Tibial nerve (tissue), 4 donors: Measurements from ENCODE around the gene PLA2G3. TPM values are rescaled to one million over a fixed set of nuclear protein-coding genes. Genes with fewer than 3 reads are reported as not detected.
"Not testable (repeated sequence)": the region's sequence is repeated elsewhere in the genome, so short reads cannot be mapped to it uniquely, and the experiment has no call there.

Source experiments
- DNase-seq, 2 donors: peaks; one replicate each; pipeline ENCODE4 v3.0.0-alpha.2; 2019; ENCODE audit warnings: low spot score in 2 of 2
- H3K27ac ChIP-seq, 4 donors: fragments of 200-600 bp; sonication (generic) in 3 of 4; one replicate each; pipeline ENCODE4 v1.5.1; 2017 to 2019; ENCODE audit warnings: mild to moderate bottlenecking in 1 of 4
- H3K27me3 ChIP-seq, 2 donors: fragments of 200-600 bp; sonication (generic) in 1 of 2; one replicate each; pipeline versions ENCODE4 v1.5.1 to v1.6.0; 2017 to 2019
- H3K36me3 ChIP-seq, 3 donors: fragments of 200-600 bp; sonication (generic); one replicate each; pipeline ENCODE4 v1.5.1; 2018 to 2019
- H3K4me1 ChIP-seq, 4 donors: fragments of 200-600 bp; sonication (generic) in 3 of 4; one replicate each; pipeline ENCODE4 v1.5.1; 2017 to 2019
- H3K4me3 ChIP-seq, 4 donors: fragments of 200-600 bp; sonication (generic) in 3 of 4; one replicate each; pipeline ENCODE4 v1.5.1; 2017 to 2019; ENCODE audit warnings: mild to moderate bottlenecking in 1 of 4, moderate library complexity in 1 of 4
- H3K9me3 ChIP-seq, 4 donors: fragments of 200-600 bp; sonication (generic) in 3 of 4; one replicate each; pipeline ENCODE4 v1.5.1; 2017 to 2019
- CTCF ChIP-seq, 5 experiments: fragments of 200-600 bp in 3 of 5; fragments of 450-650 bp in 2 of 5; sonication (generic) in 3 of 5; IDR thresholded peaks; one replicate each; pipeline ENCODE4 v1.5.1; 2016 to 2019; ENCODE audit warnings: antibody characterized with exemption in 5 of 5, mild to moderate bottlenecking in 3 of 5, moderate library complexity in 2 of 5
- EP300 ChIP-seq, 2 donors: sonication (generic); formaldehyde crosslinking; IDR thresholded peaks; one replicate each; pipeline ENCODE4 v1.6.1; 2017; ENCODE audit warnings: antibody characterized with exemption in 2 of 2, mild to moderate bottlenecking in 1 of 2
- POLR2A ChIP-seq, 2 donors: fragments of 450-650 bp; IDR thresholded peaks; one replicate each; pipeline ENCODE4 v1.6.1; 2017; ENCODE audit warnings: antibody characterized with exemption in 2 of 2, mild to moderate bottlenecking in 2 of 2, moderate library complexity in 2 of 2
- WGBS, 2 donors: methylation state at CpG; one replicate each; pipeline ENCODE4 v1.1.5; 2018; 5-methylcytosine and 5-hydroxymethylcytosine counted together
- total RNA-seq, 4 donors: library from RNA; depleted of rRNA; stranded (reverse); fragments of >200 nt; gene quantifications; one replicate each; pipeline ENCODE4 v1.1.0, GENCODE V29; 2016

Gene PLA2G3
- total RNA-seq, 4 donors from 2014 or later = not detected

GRCh38 chr22:31178859-31179258 lies 38.6 kb upstream of the PLA2G3 start:
- peaks cover 0 to 28% (median 2%) of the 10 kb centered on the region in 4 donors for H3K4me1 ChIP-seq
- H3K36me3 ChIP-seq = peaks cover 0 to 12% (median 0%) of the 10 kb centered on the region in 3 donors
- TF ChIP-seq CTCF (IDR thresholded peaks at IDR 0.05) (no peak), EP300 (IDR thresholded peaks at IDR 0.05) (no peak), POLR2A (IDR thresholded peaks at IDR 0.05) (no peak)
- no peaks in the 10 kb centered on the region for H3K9me3 ChIP-seq
- DNase-seq = no peak
- no peaks in the 10 kb centered on the region for H3K27me3 ChIP-seq
- WGBS, 2 donors = 92 to 97% methylated on average over 2 of the region's 2 CpGs
- H3K27ac ChIP-seq = no peak overlapping the region
- no peak overlapping the region for H3K4me3 ChIP-seq

- Histone ChIP-seq H3K27me3 (no peaks in the 10 kb centered on the region), H3K9me3 (no peaks in the 10 kb centered on the region), H3K36me3 (peaks cover 0 to 8% (median 0%) of the 10 kb centered on the region in 3 donors), H3K4me3 (no peak overlapping the region), H3K27ac (peak overlapping the region in 2 of 4 donors; percentile 12 to 31), H3K4me1 (peaks cover 0 to 41% (median 2%) of the 10 kb centered on the region in 4 donors)
- TF ChIP-seq CTCF (IDR thresholded peaks at IDR 0.05) = no peak
- no peak for DNase-seq
- WGBS, 2 donors = 71 to 78% methylated on average over 6 of the region's 6 CpGs
These were observed 37.3 kb upstream of the PLA2G3 start for GRCh38 chr22:31177420-31178162.

- peaks cover 0 to 8% (median 0%) of the 10 kb centered on the region in 3 donors for H3K36me3 ChIP-seq
- no peaks in the 10 kb centered on the region for H3K9me3 ChIP-seq
- TF ChIP-seq EP300 (IDR thresholded peaks at IDR 0.05) = no peak
- TF ChIP-seq CTCF (IDR thresholded peaks at IDR 0.05) = no peak
- TF ChIP-seq POLR2A (IDR thresholded peaks at IDR 0.05) = no peak
- peaks cover 0 to 44% (median 2%) of the 10 kb centered on the region in 4 donors for H3K4me1 ChIP-seq
- no peaks in the 10 kb centered on the region for H3K27me3 ChIP-seq
- no peak overlapping the region for H3K4me3 ChIP-seq
- DNase-seq = no peak
- 93% methylated on average over 1 of the region's 1 CpG for WGBS, 2 donors
- peak overlapping the region in 1 of 4 donors; percentile 38 for H3K27ac ChIP-seq
These were observed 36.6 kb upstream of the PLA2G3 start for GRCh38 chr22:31176923-31177322.

- Histone ChIP-seq H3K27ac (peak overlapping the region in 1 of 4 donors; percentile 38), H3K4me3 (no peak overlapping the region), H3K27me3 (no peaks in the 10 kb centered on the region), H3K36me3 (peaks cover 0 to 8% (median 0%) of the 10 kb centered on the region in 3 donors), H3K4me1 (peaks cover 0 to 48% (median 5%) of the 10 kb centered on the region in 4 donors), H3K9me3 (no peaks in the 10 kb centered on the region)
- no peak for TF ChIP-seq EP300 (IDR thresholded peaks at IDR 0.05)
- no peak for TF ChIP-seq POLR2A (IDR thresholded peaks at IDR 0.05)
- no peak for TF ChIP-seq CTCF (IDR thresholded peaks at IDR 0.05)
- no peak for DNase-seq
- WGBS, 2 donors = 70 to 78% methylated on average over 5 of the region's 5 CpGs
These were observed 33.3 kb upstream of the PLA2G3 start for GRCh38 chr22:31173386-31174145.

- H3K4me1 ChIP-seq = peaks cover 0 to 55% (median 11%) of the 10 kb centered on the region in 4 donors
- H3K27me3 ChIP-seq, DNase-seq, H3K9me3 ChIP-seq, H3K4me3 ChIP-seq: not testable (repeated sequence)
- peak overlapping the region in 1 of 4 donors; percentile 34 for H3K27ac ChIP-seq
- 88 to 91% methylated on average over 9 of the region's 9 CpGs for WGBS, 2 donors
- H3K36me3 ChIP-seq = peaks cover 0 to 12% (median 0%) of the 10 kb centered on the region in 3 donors
These were observed 31.4 kb upstream of the PLA2G3 start for GRCh38 chr22:31171734-31172133.
